Activated naive CD4-positive, alpha-beta T cell (primary cell): ENCODE measurements around the gene C2orf49.

Experiments used
- DNase-seq, 4 experiments: peaks; one replicate each; lab custom pipeline; 2025; lab: John Stamatoyannopoulos, UW

The C2orf49 gene

DNA sequence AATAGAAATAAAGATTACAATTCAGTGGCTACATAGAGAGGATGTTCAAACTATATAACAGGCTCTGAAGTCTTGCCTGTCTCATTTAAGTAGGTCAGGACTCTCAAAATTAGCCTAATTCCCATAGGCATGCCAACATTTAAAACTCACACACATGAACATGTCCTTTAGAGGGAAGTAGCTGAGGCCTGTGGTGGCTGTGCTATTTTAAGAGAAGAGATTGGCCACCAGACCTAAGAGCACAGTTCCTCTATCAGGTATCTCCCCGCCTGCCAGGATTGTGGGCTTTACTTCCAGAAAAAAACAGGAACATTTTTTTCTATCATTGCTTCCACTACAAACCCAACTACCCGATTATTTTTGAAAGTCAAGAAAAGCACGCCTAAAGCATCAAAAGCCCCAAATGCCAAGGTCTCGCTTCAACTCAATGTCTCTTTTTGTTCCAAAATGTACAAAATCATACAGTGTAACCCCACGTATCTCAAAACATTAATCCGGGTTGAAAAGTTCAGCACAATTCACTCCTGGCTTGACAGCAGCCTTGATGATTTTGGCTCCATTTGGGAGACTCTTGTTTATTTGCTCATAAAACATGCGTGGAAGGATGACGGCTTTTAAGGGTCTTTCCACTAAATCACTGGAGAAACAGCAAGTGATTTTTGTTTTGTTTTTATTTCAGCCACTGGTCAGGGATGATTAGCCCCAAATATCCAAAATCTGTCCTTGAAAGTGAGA, 46.3 kb downstream of the C2orf49 start:
- DNase-seq = no peak

DNA sequence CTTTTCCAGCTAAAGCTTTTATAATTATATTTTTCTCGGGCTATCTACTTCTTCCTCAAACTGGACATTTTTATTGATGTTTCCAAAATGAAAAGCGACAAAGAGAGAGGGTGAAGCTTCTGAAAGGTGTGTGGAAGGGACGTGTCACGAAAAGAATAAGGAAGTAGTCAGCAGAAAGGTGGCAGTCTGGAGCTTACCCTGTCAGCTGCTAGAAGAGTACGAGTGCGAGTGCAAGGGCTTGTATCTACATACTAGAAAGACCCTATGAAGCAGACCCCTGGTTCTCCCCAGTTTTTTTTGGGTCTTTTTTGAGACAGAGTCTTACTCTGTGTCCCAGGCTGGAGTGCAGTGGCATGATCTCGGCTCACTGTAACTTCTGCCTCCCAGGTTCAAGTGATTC, 46.9 kb downstream of the C2orf49 start:
- no peak for DNase-seq

DNA sequence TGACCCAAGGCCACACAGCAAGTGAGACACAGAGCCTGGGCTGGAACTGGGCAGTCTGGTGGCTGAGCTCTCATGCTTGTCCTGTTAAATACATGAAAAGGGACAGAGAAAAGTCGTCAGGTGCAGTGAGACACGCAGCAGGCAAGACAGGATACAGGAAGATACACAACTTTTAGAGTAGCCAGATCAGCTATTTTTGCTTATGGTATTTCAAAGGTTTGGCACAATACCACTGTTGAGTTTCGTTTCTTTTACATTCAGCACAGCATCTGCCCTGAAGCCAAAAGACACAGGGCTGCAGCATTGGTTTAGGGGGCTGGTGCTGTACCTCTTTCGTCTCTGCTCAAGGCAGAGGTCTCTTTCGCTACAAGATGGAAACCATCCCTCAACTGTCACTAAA, 47.5 kb downstream of the C2orf49 start:
- DNase-seq = no peak

DNA sequence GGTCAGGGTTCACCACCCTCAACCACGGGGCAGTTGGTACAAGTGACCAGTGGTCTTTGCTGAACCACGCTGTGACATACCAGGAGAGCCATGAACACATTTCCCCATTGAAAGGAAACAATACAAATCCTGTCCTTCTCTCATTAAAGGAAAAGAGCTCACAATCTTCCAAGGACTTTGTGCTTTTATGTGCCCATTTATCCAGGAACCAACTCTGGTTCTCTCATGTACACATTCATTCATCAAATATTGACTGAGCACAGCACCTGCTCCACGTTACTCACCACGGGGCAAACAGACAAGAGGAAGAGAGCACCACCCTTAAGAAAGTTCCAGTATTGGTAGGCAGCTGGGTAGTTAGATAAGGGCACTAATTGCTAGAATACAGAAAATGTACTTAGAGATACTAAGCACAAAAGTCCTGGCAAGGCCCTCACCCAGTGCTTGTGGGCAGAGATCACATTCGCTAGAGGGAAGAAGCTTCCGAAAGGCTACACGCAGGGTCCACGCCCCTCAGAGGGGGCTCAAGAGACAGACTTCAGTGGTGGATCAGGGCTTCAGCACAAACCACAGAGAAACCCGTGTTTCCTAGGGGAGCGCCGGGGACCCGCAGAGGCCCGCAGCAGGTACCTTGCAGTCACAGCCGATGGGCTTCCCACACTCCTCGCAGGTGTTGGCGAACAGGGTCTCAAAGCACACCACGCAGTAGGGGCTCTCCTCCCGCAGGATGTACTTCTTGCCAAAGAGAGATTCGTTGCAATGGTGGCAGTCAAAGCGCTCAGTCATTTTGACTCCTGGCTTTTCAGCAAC, 48.6 kb downstream of the C2orf49 start:
- DNase-seq = no peak

DNA sequence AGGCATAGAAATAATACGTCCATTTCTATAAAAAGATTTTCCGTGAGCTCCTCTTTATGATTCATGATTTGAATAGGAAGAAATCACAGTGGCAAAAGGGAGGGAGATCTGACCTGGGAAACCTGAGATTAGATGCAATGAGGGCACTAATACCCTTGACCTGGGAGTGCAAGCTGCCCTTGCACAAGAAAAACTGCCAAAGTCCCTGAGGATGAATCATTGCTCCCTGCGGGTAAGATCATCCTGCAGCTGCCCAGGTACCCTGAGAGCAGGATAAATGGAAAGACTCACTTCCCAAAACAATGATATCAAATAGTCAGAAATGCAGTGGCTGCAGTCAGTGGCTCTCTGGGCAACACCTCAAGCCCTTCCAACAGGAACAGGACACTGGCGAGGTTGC, 49.9 kb downstream of the C2orf49 start:
- DNase-seq = no peak

DNA sequence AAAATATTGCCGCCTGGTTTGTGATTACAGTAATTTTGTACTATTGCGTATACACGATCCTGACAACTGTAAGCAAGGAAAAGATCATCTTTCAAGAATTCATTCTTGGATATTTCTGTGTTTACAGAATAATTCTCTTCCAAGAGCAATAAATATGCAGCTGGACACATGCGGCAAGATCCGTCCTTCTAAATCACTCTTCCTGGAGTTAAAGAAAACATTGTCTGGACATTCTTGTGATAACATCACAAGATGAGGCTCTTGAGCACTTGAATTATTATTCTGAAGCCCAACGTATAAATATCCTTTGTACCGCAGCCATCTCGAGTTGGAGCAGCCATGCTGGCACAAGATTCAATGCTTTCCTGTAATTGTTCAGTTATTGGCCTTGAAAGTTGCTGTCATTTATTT, 51.6 kb downstream of the C2orf49 start:
- no peak for DNase-seq

DNA sequence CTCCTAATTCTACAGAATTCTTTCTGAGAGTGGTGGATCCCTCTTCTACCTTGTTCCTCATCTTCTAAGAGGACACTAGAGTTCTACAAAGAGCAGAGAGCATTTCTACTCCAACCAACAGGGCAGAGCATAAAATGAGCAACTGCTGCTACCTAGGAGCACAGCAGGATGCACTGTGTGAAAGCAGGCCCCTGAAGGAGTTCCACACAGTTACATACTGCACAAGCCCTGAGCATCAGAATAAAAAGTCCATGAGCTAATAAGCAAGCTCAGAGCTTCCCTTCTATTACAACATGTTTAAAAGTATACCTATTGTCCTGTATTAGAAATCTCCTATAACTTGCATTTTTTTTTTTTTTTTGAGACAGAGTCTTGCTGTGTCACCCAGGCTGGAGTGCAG, 53.1 kb downstream of the C2orf49 start:
- DNase-seq = no peak

DNA sequence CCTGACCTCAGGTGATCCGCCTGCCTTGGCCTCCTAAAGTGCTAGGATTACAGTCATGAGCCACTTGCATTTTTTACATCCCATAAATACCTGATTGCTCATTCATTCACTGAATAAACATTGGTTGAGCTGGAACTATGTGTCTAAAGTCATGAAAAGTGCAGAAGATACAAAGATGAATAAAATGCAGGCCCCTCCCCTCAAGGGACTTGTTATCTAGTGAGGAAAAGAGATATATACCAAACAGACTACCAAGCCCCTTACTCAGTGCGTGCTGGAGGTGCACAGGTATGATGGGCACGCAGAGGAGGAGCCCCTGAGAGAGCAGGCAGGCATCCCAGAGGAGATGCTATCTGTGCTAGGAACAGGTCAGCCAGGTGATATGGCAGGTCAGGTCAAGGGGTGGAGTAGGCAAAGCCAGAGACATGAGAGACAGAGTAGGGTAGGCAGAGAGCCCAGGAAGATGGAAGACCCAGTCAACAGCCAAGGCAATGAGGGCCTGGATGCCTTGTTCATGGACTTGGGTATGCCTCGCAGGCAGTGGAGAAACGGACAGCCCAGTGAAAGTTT, 53.8 kb downstream of the C2orf49 start:
- DNase-seq = no peak

DNA sequence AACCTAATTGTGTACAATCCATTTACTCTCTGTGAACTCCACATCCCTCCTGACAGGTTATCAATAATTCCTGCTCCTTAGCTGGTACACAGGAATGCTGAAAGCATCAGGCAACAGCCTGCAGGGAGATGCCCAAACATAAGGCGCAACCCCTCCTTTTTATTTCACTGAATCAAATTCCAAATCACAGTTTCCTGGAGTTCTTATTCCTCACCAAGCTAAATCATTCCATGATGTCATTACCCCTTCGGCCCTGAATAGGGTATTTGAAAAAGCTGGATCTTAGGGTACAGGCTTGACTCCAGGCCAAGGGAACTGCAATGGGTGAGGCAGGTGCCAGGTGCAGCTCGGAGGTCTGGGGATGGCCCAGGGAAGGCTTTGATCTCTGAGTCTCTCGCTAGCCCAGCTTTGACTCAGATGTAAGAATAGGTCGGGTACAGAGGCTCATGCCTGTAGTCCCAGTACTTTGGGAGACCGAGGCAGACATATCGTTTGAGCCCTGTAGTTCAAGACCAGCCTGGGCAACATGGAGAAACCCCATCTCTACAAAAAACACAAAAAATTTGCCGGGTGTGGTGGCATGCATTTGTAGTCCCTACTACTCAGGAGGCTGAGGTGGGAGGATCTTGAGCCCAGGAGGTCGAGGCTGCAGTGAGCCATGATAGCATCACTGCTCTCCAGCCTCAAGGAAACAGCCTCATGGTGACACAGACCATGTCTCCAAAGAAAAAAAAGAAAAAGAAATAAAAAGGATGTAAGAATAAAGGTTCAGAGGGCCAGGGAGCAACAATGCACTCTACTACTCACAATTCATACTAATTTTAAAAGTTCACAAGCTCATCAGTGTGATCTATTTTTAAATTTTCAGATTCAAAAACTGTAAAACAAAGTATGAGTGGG, 54.7 kb downstream of the C2orf49 start:
- no peak for DNase-seq

DNA sequence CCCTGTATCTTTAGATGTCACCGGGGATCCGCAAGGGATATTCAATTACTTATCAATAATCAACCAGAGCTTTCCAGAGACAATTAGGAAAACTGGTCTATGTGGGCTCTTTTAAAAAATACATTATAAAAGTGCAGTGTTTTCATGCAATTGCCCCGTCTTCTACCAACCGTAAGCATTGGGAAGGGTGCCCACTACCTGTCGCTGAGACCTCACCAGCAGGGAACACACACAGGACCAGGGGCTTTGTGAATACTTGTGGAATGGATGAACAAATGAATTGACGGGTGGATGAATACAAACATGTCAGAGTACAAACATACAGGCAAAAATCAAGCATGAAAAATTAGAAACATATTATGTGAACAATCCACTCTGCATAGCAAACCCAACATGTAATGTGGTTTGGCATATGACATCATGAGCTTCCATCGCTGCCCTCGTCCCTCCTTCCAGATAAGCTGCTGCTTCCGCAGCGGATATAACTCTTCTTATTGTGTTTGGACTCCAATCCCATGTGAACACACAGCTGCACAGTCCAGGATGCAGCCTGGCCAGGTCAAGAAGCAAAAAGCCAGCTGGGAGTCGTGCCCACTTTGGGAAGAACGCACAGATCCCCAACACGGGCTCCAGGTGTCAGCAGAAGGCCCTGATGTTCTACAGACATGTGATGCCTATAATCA, 56.2 kb downstream of the C2orf49 start:
- no peak for DNase-seq

DNA sequence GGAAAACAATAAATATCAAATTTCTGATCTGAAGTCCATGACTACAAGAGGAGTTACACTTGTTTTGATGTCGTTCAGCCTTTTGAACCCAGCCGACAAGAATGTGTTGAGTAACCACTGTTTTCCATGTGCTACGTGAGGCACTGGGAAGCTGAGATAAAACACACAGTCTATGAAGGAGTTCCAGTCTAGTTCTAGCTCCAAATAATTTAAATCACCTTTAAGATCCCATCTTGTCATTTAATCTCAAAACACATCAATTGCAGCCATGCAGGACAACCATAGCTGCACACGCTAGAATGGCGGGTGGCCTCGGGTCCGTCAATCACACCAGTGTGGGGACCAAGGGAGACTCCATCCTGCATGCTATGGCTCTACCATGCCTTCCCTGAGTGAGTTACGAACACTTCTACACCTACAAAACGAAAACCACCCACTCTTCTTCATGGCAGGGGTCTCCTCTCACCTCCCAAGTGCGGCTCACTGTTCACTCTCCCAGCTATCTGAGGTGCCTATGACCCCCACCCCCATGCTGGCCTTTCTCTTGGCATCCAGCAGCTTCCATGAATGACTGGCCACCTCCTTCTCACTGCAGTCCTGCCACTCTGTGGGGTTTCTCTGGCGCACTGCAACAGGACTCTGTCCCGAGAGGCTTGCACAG, 57.7 kb downstream of the C2orf49 start:
- no peak for DNase-seq

DNA sequence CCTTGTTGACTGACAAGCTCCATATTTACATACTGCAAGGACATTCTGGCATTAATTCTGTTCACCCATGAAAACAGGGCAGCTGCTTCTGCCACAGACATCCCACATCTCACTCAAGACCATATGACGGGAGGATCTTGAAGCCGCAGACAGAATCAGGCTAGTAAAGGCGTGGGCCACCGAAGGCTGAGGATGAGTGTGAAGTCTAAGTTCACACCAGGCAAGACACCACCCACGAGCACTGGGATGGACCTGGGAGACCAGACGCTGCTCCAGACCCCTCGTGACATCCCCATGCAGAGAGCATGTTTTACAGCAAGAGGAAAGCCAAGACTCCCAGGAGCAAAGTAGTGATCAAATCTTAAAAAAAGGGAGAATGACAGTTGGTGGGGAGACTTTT, 58.4 kb downstream of the C2orf49 start:
- no peak for DNase-seq

DNA sequence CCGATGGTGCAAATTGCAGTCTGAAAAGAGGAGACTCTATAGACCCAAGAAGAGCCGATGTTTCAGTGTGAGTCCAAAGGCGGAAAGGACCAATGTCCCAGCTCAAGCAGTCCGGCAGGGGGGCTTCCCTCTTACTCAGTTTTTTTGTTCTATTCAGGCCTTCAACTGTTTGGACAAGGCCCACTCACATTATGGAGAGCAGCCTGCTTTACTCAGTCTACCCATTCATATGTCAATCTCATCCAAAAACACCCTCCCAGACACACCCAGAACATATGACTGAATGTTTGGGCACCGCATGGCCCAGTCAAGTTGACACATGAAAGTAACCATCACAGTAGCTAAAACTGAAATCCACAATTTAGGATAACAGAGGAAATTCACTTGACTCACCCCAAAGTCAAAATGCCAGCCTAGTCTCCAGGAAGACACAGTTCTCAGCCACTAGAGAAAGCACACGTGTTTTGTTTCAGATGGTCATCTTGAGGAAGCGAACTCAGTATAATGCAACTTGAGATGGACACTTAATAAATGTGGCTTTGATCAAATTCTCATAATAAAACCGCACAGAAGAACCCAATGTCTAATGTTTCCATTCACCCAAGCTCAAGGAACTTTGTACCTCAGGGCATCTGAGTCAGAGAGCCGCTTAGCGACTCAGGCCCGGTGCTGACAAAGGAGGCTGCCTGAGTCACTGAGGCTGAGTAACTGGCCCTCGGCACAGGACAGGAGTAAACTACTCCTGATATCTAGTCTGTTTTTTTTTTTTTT, 59.1 kb downstream of the C2orf49 start:
- no peak for DNase-seq

DNA sequence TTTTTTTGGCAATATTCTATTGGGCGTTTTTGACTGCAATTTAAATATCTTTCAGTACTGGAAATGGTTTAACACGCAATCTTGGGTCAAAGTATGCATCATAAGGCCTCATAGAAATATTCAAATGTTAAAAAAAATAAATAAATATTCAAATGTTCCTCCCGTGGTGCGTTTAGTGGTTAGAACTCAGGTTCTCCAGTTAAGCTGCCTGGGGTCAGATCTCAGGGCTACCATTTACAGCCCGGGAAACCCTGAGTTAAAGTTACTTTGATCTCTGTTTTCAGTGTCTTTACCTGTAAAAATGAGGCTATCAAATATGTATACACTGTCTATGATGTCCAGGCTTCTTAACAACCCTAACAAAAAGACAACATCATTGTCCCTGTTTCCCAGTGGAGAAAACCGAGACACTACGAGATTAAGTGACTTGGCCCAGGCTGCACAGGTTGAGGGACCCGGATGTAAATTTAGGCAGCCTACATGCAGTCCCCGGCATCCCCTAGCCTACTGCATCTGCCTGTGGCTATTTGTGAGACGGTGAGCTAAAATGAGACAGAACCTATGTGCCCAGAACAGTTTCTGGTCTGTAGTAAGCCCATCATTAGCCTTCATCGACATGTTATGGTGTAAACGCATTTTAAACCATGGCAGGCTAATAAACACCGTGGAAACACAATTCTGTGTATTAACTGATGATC, 59.8 kb downstream of the C2orf49 start:
- no peak for DNase-seq

DNA sequence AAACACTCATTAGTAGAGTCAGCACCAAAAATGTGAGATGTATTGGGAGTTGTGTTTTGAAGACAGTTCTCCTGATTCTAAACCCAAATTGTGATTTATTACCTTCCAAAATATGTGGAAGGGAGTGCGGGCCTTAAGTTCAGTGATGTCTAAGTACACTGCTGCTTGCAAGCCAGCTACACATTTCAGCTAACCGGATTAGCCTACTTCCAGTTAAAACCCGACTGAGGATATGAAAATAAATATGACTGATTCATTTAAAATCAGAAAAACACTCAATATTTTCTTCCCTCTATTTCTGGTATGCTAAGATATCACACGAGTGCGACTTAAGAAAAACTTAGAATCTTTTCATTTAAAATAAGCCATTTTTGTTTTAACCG, 60.6 kb downstream of the C2orf49 start:
- no peak for DNase-seq

DNA sequence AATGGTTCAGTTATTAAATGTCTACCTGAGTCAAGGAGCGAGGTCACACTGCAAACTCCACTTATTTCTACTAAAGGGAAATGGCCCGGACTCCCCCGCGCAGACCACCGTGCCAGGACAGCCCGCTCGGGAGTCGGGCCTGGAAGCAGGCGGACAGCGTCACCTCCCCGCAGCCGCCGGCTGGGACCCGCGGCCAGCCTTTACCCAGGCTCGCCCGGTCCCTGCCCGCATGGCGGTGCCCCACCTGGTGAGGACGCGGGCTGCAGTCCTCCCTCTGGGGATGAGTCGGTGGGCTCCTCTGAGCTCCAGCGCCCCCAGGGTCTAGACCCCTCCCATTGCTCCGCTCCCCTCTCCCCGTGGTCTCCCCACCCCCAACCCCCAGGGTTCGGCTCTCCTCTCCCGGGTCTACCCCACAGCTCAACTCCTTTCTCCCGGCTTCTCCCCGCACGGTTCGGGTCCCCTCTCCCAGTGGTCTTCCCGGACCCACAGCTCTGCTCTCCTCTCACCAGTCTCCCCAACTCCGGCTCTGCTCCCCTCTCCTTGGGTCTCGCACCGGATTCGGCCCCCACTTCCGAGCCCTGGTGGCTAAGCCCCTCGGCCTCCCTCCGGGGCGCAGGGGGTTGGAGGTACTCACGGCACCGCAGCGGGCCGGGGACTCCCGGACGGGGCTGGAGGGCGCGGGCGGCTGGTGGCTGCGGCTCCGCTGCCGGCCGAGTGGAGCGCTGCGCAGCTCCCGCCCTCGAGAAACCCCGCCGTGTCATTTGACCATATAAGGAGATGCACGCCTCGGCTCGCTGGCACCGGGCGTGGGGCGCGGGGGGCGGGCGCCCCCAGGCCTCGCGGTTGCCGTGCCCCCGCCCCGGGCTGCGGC, 61.2 kb downstream of the C2orf49 start, which contains the start of gene FHL2:
TSS of gene FHL2 (minus strand) at position 716 of the 871 bp plus-strand sequence. CDS start 12,535 bp downstream, outside the sequence.
- peak; percentile 23 to 53 (median 35) for DNase-seq
